NK-92 treated with Interleukin-12 subunit alpha and Interleukin-12 subunit beta, amount 100 ng/mL, for 24 hours (cell line): ENCODE data around the gene HNRNPA2B1.

Experiments
- DNase-seq: peaks from one replicate; lab custom pipeline; 2025; lab: John Stamatoyannopoulos, UW

HNRNPA2B1 gene

GRCh38 chr7:26200444-26201246, at the start of gene HNRNPA2B1:
HNRNPA2B1 (minus strand) TSS chr7:26200746; CDS start chr7:26200577, 169 bp downstream.
- peak; percentile 90 for DNase-seq

- DNase-seq, result no peak
Measured at GRCh38 chr7:26250239-26250638, 49.7 kb upstream of the HNRNPA2B1 start.

- DNase-seq, result no peak
Measured at GRCh38 chr7:26245150-26245549, 44.6 kb upstream of the HNRNPA2B1 start.

GRCh38 chr7:26238032-26238431, 37.5 kb upstream of the HNRNPA2B1 start:
- DNase-seq, result no peak

- no peak for DNase-seq
Measured at GRCh38 chr7:26237035-26237807, 36.7 kb upstream of the HNRNPA2B1 start.

GRCh38 chr7:26233902-26234511, 33.5 kb upstream of the HNRNPA2B1 start:
- DNase-seq, result no peak

- DNase-seq, result no peak
Measured at GRCh38 chr7:26227987-26228386, 27.4 kb upstream of the HNRNPA2B1 start.

- DNase-seq, result no peak
Measured at GRCh38 chr7:26224359-26224758, 23.8 kb upstream of the HNRNPA2B1 start.

- DNase-seq, result no peak
Measured at GRCh38 chr7:26216049-26216448, 15.5 kb upstream of the HNRNPA2B1 start.

- DNase-seq, result no peak
Measured at GRCh38 chr7:26213807-26214515, 13.4 kb upstream of the HNRNPA2B1 start.

GRCh38 chr7:26212921-26213718, 12.6 kb upstream of the HNRNPA2B1 start:
- no peak for DNase-seq

GRCh38 chr7:26208040-26208439, 7.5 kb upstream of the HNRNPA2B1 start:
- DNase-seq, result no peak

- no peak for DNase-seq
Measured at GRCh38 chr7:26203016-26203415, 2.5 kb upstream of the HNRNPA2B1 start.

GRCh38 chr7:26202019-26202990, 1.8 kb upstream of the HNRNPA2B1 start:
- DNase-seq, result peak; percentile 59

- DNase-seq, result peak; percentile 93
Measured at GRCh38 chr7:26201247-26202018, 887 bp upstream of the HNRNPA2B1 start, which contains the start of gene CBX3. CBX3 (plus strand) TSS chr7:26201745; CDS start chr7:26202999, 1,254 bp downstream.

GRCh38 chr7:26200038-26200443, 505 bp downstream of the HNRNPA2B1 start:
- peak; percentile 48 for DNase-seq

- DNase-seq, result peak; percentile 36
Measured at GRCh38 chr7:26199301-26200037, 1.1 kb downstream of the HNRNPA2B1 start.

- DNase-seq, result no peak
Measured at GRCh38 chr7:26198781-26199169, 1.8 kb downstream of the HNRNPA2B1 start.
